Measurements from ENCODE around the gene NECAP2. TPM values are rescaled to one million over a fixed set of nuclear protein-coding genes. Genes with fewer than 3 reads are reported as not detected.

NECAP2 gene
- total RNA-seq, 1 donor from 2014 or later = 41.7 TPM

GRCh38 chr1:16394977-16395376 is 45.5 kb upstream of the NECAP2 start:
- no peak for DNase-seq (ENCODE audit: extremely low spot score in 2 of 2)
- Histone ChIP-seq H3K36me3 (peaks cover 0 to 45% of the 10 kb centered on the region in 2 donors), H3K27ac (no peak overlapping the region), H3K4me1 (peaks cover 52% of the 10 kb centered on the region), H3K27me3 (no peaks in the 10 kb centered on the region), H3K9me3 (no peaks in the 10 kb centered on the region), H3K4me3 (no peak overlapping the region)
- intact Hi-C loops (cut with DNase I) = no loop called here
- TF ChIP-seq POLR2A (IDR thresholded peaks at IDR 0.05) (no peak), POLR2AphosphoS5 (IDR thresholded peaks at IDR 0.05; ENCODE audit: insufficient read depth in 1 of 2, low read depth in 1 of 2) (no peak), CTCF (IDR thresholded peaks at IDR 0.05) (no peak)

GRCh38 chr1:16396591-16396990 is 43.9 kb upstream of the NECAP2 start:
- intact Hi-C loops (cut with DNase I) = no loop called here
- no peak for TF ChIP-seq POLR2AphosphoS5 (IDR thresholded peaks at IDR 0.05; ENCODE audit: insufficient read depth in 1 of 2, low read depth in 1 of 2)
- no peak for TF ChIP-seq CTCF (IDR thresholded peaks at IDR 0.05)
- no peak for TF ChIP-seq POLR2A (IDR thresholded peaks at IDR 0.05)
- Histone ChIP-seq H3K4me3 (no peak overlapping the region), H3K9me3 (no peaks in the 10 kb centered on the region), H3K4me1 (peaks cover 38% of the 10 kb centered on the region), H3K27ac (no peak overlapping the region), H3K27me3 (no peaks in the 10 kb centered on the region), H3K36me3 (peaks cover 0 to 45% of the 10 kb centered on the region in 2 donors)
- DNase-seq (ENCODE audit: extremely low spot score in 2 of 2) = no peak

GRCh38 chr1:16397120-16397519 is 43.4 kb upstream of the NECAP2 start:
- intact Hi-C loops (cut with DNase I) = no loop called here
- no peak overlapping the region for H3K27ac ChIP-seq
- no peaks in the 10 kb centered on the region for H3K9me3 ChIP-seq
- H3K4me1 ChIP-seq = peaks cover 33% of the 10 kb centered on the region
- H3K4me3 ChIP-seq = no peak overlapping the region
- peaks cover 0 to 45% of the 10 kb centered on the region in 2 donors for H3K36me3 ChIP-seq
- no peak for DNase-seq (ENCODE audit: extremely low spot score in 2 of 2)
- TF ChIP-seq POLR2A (IDR thresholded peaks at IDR 0.05) = no peak
- no peak for TF ChIP-seq POLR2AphosphoS5 (IDR thresholded peaks at IDR 0.05; ENCODE audit: insufficient read depth in 1 of 2, low read depth in 1 of 2)
- no peak for TF ChIP-seq CTCF (IDR thresholded peaks at IDR 0.05)
- no peaks in the 10 kb centered on the region for H3K27me3 ChIP-seq

GRCh38 chr1:16398371-16398953 is 42.1 kb upstream of the NECAP2 start:
- no peaks in the 10 kb centered on the region for H3K27me3 ChIP-seq
- no peaks in the 10 kb centered on the region for H3K9me3 ChIP-seq
- H3K36me3 ChIP-seq = peaks cover 0 to 42% of the 10 kb centered on the region in 2 donors
- peaks cover 19% of the 10 kb centered on the region for H3K4me1 ChIP-seq
- no peak overlapping the region for H3K4me3 ChIP-seq
- intact Hi-C loops (cut with DNase I) = no loop called here
- no peak overlapping the region for H3K27ac ChIP-seq
- TF ChIP-seq POLR2AphosphoS5 (IDR thresholded peaks at IDR 0.05; ENCODE audit: insufficient read depth in 1 of 2, low read depth in 1 of 2) = no peak
- no peak for TF ChIP-seq POLR2A (IDR thresholded peaks at IDR 0.05)
- TF ChIP-seq CTCF (IDR thresholded peaks at IDR 0.05) = no peak
- no peak for DNase-seq (ENCODE audit: extremely low spot score in 2 of 2)

- Histone ChIP-seq H3K36me3 (peaks cover 0 to 9% of the 10 kb centered on the region in 2 donors), H3K9me3 (no peaks in the 10 kb centered on the region), H3K27me3 (no peaks in the 10 kb centered on the region), H3K4me1 (no peaks in the 10 kb centered on the region), H3K27ac (no peak overlapping the region), H3K4me3 (no peak overlapping the region)
- intact Hi-C loops (cut with DNase I) = no loop called here
- no peak for DNase-seq (ENCODE audit: extremely low spot score in 2 of 2)
- no peak for TF ChIP-seq CTCF (IDR thresholded peaks at IDR 0.05)
- no peak for TF ChIP-seq POLR2AphosphoS5 (IDR thresholded peaks at IDR 0.05; ENCODE audit: insufficient read depth in 1 of 2, low read depth in 1 of 2)
- TF ChIP-seq POLR2A (IDR thresholded peaks at IDR 0.05) = no peak
Observed at GRCh38 chr1:16402742-16403141, 37.8 kb upstream of the NECAP2 start.
